CD14-positive monocyte (primary cell): ENCODE measurements around the gene LIMS2. TPM values are rescaled to one million over a fixed set of nuclear protein-coding genes. Genes with fewer than 3 reads are reported as not detected.

Experiments
- DNase-seq, 3 donors: peaks; one replicate each; pipeline ENCODE4 v3.0.0-alpha.2; 2011 to 2022
- H2AFZ ChIP-seq: 2 replicates; pipeline ENCODE4 v1.6.0; 2012; ENCODE audit warnings: mild to moderate bottlenecking, low read depth, low read length, inconsistent platforms; ENCODE audit not compliant: insufficient read depth, poor library complexity, severe bottlenecking
- H3K27ac ChIP-seq, 2 donors: 1 replicate in 1 of 2; 2 replicates in 1 of 2; pipeline ENCODE4 v1.5.1; 2012 to 2013; ENCODE audit warnings: low read length in 2 of 2, control low read depth in 1 of 2, inconsistent platforms in 1 of 2, low read depth in 1 of 2, mild to moderate bottlenecking in 1 of 2
- H3K27me3 ChIP-seq, 2 donors: one replicate each; pipeline versions ENCODE4 v1.6.0 to v1.6.1; 2011 to 2013; ENCODE audit warnings: low read length in 2 of 2; ENCODE audit not compliant: control insufficient read depth in 2 of 2, insufficient read depth in 2 of 2
- H3K36me3 ChIP-seq, 2 donors: replicated peaks in 1 of 2; 1 replicate in 1 of 2; 2 replicates in 1 of 2; pipeline versions ENCODE4 v1.5.1 to v1.6.1; 2012 to 2013; ENCODE audit warnings: low read length in 2 of 2, control low read depth in 1 of 2, inconsistent platforms in 1 of 2, mild to moderate bottlenecking in 1 of 2; ENCODE audit not compliant: insufficient read depth in 2 of 2, control insufficient read depth in 1 of 2
- H3K4me1 ChIP-seq, 2 donors: 1 replicate in 1 of 2; 2 replicates in 1 of 2; pipeline versions ENCODE4 v1.5.1 to v1.6.1; 2012 to 2013; ENCODE audit warnings: low read length in 2 of 2, control low read depth in 1 of 2, inconsistent platforms in 1 of 2, mild to moderate bottlenecking in 1 of 2, moderate library complexity in 1 of 2; ENCODE audit not compliant: insufficient read depth in 2 of 2, control insufficient read depth in 1 of 2
- H3K4me2 ChIP-seq: replicated peaks from 2 replicates; pipeline ENCODE3; 2012; ENCODE audit warnings: low read length, moderate library complexity, mild to moderate bottlenecking; ENCODE audit not compliant: poor library complexity, severe bottlenecking; ENCODE audit errors: extremely low read depth
- H3K4me3 ChIP-seq, 3 experiments: fragments of 200-600 bp in 1 of 3; sonication (generic) in 1 of 3; replicated peaks in 1 of 3; 1 replicate in 2 of 3; 2 replicates in 1 of 3; pipeline ENCODE4 v1.5.1; 2011 to 2013; ENCODE audit warnings: low read length in 3 of 3, mild to moderate bottlenecking in 3 of 3, control low read depth in 2 of 3, low read depth in 2 of 3, inconsistent platforms in 1 of 3, moderate library complexity in 1 of 3
- H3K79me2 ChIP-seq: 2 replicates; pipeline ENCODE4 v1.6.0; 2012; ENCODE audit warnings: mild to moderate bottlenecking, control low read depth, inconsistent platforms, low read length, moderate library complexity; ENCODE audit not compliant: insufficient read depth
- H3K9ac ChIP-seq: 2 replicates; pipeline ENCODE4 v1.6.0; 2017; ENCODE audit warnings: low read length, mild to moderate bottlenecking; ENCODE audit not compliant: insufficient read depth, poor library complexity, severe bottlenecking
- H3K9me3 ChIP-seq, 2 donors: replicated peaks in 1 of 2; 1 replicate in 1 of 2; 2 replicates in 1 of 2; pipeline versions ENCODE4 v1.5.1 to v1.6.1; 2012 to 2013; ENCODE audit warnings: low read length in 2 of 2, control low read depth in 1 of 2; ENCODE audit not compliant: control insufficient read depth in 1 of 2, insufficient read depth in 1 of 2
- H4K20me1 ChIP-seq: 2 replicates; pipeline ENCODE4 v1.6.0; 2012; ENCODE audit warnings: mild to moderate bottlenecking, low read length, control low read depth, moderate library complexity; ENCODE audit not compliant: insufficient read depth
- H3K27ac Mint-ChIP-seq, 7 donors: one replicate each; pipeline ENCODE4 v1.8.0; 2020; ENCODE audit warnings: mild to moderate bottlenecking in 7 of 7, mixed read lengths in 7 of 7, moderate library complexity in 6 of 7, inconsistent platforms in 2 of 7
- H3K27me3 Mint-ChIP-seq, 3 donors: one replicate each; pipeline ENCODE4 v1.8.0; 2021 to 2022; ENCODE audit warnings: low read depth in 3 of 3, mild to moderate bottlenecking in 3 of 3, mixed read lengths in 3 of 3, moderate library complexity in 3 of 3, inconsistent platforms in 1 of 3
- H3K36me3 Mint-ChIP-seq, 2 donors: one replicate each; pipeline ENCODE4 v1.8.0; 2020; ENCODE audit warnings: mixed read lengths in 2 of 2, inconsistent platforms in 1 of 2, mild to moderate bottlenecking in 1 of 2
- H3K4me1 Mint-ChIP-seq: one replicate; pipeline ENCODE4 v1.8.0; 2020; ENCODE audit warnings: mild to moderate bottlenecking, mixed read lengths
- H3K4me3 Mint-ChIP-seq, 2 donors: one replicate each; pipeline ENCODE4 v1.8.0; 2020; ENCODE audit warnings: mild to moderate bottlenecking in 2 of 2, mixed read lengths in 2 of 2, moderate library complexity in 1 of 2
- H3K9me3 Mint-ChIP-seq, 7 donors: one replicate each; pipeline ENCODE4 v1.8.0; 2020 to 2022; ENCODE audit warnings: mixed read lengths in 7 of 7, mild to moderate bottlenecking in 6 of 7, moderate library complexity in 6 of 7, inconsistent platforms in 2 of 7
- WGBS: methylation state at CpG from one replicate; pipeline ENCODE4 v1.1.5; 2013; ENCODE audit warnings: missing lambda C conversion rate; ENCODE audit not compliant: insufficient coverage; 5-methylcytosine and 5-hydroxymethylcytosine counted together
- intact Hi-C, 2 donors: fragments of 100-400 bp; cut with micrococcal nuclease; formaldehyde crosslinking; loops; one replicate each; pipeline versions ENCODE4 v1.15.0 to v1.15.1; 2023
- polyA plus RNA-seq, 3 donors: library from polyadenylated mRNA; depleted of rRNA in 1 of 3; unstranded in 2 of 3; stranded (reverse) in 1 of 3; fragments of 300-500 nt in 2 of 3; fragments of >200 nt in 1 of 3; fragmentation: Illumina TruSeq in 2 of 3; gene quantifications; 1 replicate in 2 of 3; 2 replicates in 1 of 3; pipeline ENCODE4 v1.2.3, GENCODE V29; 2012 to 2021
- TF ChIP-seq, protein P1 (sequence below): fragments of 200-600 bp; IDR thresholded peaks from one replicate; pipeline ENCODE4 v1.8.0; 2022; ENCODE audit warnings: antibody characterized with exemption, mild to moderate bottlenecking

The LIMS2 gene
- polyA plus RNA-seq, 3 donors, result 0.13 to 1.3 (median 0.23) TPM

DNA sequence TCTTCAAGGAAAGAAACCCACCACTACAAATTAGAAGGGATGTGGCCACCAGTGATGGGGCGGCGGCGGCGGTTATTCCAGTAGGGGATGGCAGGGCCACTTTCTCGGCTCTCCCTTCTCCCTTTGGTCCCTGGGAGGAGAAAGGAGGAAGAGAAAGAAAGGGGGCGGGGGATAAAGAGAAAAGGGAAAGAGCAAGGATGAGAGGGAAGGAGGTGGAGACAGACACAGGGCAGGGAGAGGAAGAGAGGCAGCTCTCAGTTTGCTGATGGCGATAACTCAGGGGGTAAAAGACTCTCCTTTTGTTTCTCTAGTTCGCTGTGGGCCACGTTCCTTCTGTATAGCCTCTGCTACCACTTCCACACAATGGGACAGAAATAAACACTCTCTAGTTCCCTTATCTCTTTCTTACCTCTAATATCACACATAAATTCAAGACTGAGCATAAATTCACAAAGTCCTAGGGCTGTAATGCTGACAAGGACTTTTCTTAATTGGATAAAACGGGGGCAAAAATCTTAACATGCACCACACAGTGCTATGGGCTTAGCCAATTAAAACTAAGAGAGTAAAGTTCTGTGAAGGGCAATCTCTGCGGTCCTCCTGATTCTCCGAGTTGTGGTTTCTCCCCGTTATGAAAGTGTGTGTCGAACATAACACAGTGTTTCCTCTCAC is 40.6 kb upstream of the LIMS2 start:
- H2AFZ ChIP-seq, result no peak overlapping the region
- no peak for DNase-seq
- Mint-ChIP-seq H3K27ac (no peak overlapping the region), H3K9me3 (no peaks in the 10 kb centered on the region), H3K4me1 (peaks cover 7% of the 10 kb centered on the region), H3K4me3 (no peak overlapping the region), H3K27me3 (no peaks in the 10 kb centered on the region), H3K36me3 (peaks cover 50 to 72% of the 10 kb centered on the region in 2 donors)
- no peak overlapping the region for H3K4me2 ChIP-seq
- peaks cover 4 to 14% of the 10 kb centered on the region in 2 donors for H3K4me1 ChIP-seq
- H3K27ac ChIP-seq, result no peak overlapping the region
- no peaks in the 10 kb centered on the region for H3K27me3 ChIP-seq
- H4K20me1 ChIP-seq, result no peaks in the 10 kb centered on the region
- H3K79me2 ChIP-seq, result no peaks in the 10 kb centered on the region
- 90% methylated on average over 2 of the region's 14 CpGs for WGBS
- no peak overlapping the region for H3K4me3 ChIP-seq
- H3K9me3 ChIP-seq, result no peaks in the 10 kb centered on the region
- TF ChIP-seq, protein P1, sequence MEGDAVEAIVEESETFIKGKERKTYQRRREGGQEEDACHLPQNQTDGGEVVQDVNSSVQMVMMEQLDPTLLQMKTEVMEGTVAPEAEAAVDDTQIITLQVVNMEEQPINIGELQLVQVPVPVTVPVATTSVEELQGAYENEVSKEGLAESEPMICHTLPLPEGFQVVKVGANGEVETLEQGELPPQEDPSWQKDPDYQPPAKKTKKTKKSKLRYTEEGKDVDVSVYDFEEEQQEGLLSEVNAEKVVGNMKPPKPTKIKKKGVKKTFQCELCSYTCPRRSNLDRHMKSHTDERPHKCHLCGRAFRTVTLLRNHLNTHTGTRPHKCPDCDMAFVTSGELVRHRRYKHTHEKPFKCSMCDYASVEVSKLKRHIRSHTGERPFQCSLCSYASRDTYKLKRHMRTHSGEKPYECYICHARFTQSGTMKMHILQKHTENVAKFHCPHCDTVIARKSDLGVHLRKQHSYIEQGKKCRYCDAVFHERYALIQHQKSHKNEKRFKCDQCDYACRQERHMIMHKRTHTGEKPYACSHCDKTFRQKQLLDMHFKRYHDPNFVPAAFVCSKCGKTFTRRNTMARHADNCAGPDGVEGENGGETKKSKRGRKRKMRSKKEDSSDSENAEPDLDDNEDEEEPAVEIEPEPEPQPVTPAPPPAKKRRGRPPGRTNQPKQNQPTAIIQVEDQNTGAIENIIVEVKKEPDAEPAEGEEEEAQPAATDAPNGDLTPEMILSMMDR, result no peak
- intact Hi-C loops, result no loop called here
- H3K9ac ChIP-seq, result no peak overlapping the region
- H3K36me3 ChIP-seq, result peaks cover 45 to 75% of the 10 kb centered on the region in 2 donors

DNA sequence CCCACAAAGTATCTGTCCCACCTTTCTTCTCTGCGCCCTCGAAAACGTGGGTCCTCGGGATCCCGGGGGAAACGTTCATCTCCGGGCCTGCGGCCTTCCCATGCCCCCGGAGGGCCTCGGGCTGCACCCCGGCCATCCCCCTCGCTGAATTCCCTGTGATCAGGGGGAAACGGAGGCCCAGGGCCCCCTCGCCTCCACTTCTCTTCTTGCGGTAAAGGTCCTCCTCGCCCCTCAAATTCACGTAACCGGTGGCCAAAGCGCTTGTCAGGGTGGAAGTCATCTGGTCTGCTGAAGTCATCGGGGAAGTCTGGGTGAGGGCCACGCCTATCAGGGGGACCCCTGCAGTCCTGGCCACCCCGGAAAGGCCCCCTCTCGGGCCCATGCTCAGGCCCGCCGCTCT is 38.2 kb upstream of the LIMS2 start:
- Histone ChIP-seq H3K4me2 (no peak overlapping the region), H3K27ac (no peak overlapping the region), H3K4me3 (no peak overlapping the region), H3K4me1 (peaks cover 4 to 14% of the 10 kb centered on the region in 2 donors), H3K27me3 (no peaks in the 10 kb centered on the region), H3K36me3 (peaks cover 35 to 75% of the 10 kb centered on the region in 2 donors), H4K20me1 (no peaks in the 10 kb centered on the region), H2AFZ (no peak overlapping the region), H3K79me2 (no peaks in the 10 kb centered on the region), H3K9me3 (no peaks in the 10 kb centered on the region), H3K9ac (no peak overlapping the region)
- Mint-ChIP-seq H3K9me3 (no peaks in the 10 kb centered on the region), H3K27ac (no peak overlapping the region), H3K27me3 (no peaks in the 10 kb centered on the region), H3K36me3 (peaks cover 47 to 72% of the 10 kb centered on the region in 2 donors), H3K4me1 (peaks cover 7% of the 10 kb centered on the region), H3K4me3 (no peak overlapping the region)
- DNase-seq, result no peak
- TF ChIP-seq, protein P1, result no peak
- intact Hi-C loops, result no loop called here
- 97% methylated on average over 19 of the region's 25 CpGs for WGBS
